Measurements from ENCODE around the gene ZPBP2.
A peak's percentile ranks its signal among the peaks of the same experiment; 100 is the strongest.
"Not testable (repeated sequence)": the region's sequence is repeated elsewhere in the genome, so short reads cannot be mapped to it uniquely, and the experiment has no call there.

ZPBP2 gene

DNA sequence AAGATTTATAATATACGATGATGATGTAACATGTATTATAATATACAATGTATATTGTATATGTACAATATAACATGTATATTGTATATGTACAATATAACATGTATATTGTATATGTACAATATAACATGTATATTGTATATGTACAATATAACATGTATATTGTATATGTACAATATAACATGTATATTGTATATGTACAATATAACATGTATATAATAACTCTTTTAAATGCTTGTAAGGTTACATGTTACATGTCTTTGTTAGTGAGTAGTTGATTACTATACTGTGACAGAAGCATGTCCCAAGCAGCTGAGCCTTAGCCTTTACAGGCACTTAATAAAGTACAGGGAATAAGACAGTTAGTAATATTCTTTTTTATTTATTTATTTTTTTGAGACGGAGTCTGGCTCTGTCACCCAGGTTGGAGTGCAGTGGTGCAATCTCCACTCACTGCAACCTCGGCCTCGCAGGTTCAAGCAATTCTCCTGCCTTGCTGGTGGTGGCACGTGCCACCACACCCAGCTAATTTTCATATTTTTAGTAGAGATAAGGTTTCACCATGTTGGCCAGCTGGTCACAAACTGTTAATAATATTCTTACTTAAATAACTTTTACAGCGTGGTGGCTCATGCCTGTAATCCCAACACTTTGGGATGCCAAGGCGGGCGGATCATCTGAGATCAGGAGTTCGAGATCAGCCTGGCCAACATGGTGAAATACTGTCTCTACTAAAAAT is 11.9 kb upstream of the ZPBP2 start:
- DNase-seq: not testable (repeated sequence)

DNA sequence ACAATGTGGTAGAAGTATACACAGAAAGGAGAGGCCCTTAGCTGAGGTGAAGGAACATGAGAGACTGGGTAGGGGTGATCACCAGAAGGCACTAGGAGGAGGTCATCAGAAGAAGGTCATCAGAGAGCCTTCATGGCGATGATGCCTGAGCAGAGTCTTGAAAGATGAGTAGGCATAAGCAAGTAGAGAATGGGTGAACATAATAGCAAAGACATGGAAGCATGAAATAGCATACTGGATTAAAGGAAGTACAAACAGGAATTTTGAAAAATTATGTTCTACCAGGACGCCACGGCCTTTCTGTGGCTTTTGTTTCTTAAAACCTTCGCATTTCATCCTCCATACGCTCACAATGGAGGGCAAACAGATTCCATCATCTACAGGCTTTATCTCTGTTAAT is 6.8 kb upstream of the ZPBP2 start:
- DNase-seq: no peak

DNA sequence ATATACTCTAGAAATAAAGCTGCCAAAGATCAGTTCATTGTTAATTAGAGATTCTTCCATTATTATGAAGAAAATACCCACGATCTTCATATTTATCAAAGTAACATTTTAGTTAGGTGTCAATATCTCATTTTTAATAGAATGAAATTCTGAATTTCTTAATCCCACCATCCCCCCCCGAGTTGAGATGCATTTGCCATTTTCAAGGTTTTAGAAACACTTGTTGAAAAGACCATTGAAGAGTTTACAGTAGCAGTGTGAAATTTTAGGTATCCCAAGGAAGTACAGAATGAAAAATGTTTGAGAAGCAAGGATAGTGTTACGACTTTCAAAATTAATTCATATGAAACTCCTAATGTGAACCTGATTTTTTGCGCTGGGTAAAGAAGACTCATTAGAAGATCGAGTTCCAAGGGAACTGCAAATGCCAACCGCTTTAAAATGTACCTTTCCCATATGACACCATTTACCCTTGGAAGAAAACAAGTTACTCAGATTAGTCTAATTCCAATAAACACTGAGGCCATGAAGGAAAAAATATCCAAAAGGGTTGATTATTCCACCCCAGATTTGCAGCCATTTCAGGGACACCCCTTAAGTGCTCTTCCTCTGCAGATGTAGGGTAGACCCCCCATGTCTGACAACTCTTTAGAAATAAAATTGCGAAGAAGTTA is 4.6 kb upstream of the ZPBP2 start:
- no peak for DNase-seq

DNA sequence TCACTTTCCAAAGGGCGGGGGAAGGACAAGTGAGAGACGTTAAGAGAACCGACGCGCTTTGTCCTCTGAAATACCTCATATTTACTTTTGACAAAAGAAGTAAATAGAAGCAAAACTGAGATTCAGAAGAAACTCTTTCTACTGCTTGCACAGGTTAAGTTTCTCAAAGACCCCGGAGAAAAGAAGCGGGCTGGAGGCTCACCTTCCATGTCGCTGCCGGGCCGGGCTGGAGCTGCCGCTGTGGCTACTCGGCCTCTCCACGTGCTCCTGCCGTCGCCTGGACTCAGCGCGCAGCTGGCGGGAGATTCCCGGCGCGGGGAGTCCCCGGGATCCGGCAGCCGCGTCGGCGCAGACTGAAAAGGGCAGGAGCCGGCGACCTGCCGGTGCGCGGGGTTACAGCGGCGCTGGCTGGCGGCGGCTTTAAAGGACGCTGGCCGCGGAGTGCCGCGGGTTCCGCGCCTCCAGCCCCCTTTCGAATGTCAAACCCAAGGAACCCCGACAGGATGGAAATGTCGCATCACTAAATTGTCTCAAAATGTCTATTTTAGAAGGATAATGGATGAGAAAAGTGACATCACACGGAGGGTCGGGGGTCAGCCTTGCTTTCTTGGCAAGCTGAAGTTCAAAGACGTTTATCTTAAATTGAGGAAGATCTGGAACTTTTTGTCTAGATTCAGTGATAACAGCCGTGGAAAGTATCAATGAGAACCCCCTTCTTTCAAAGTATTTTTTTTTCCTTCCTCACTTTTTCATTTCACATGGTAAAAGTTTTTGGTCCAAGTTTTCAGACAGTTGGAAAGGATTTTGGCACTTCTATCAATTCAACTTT is 3.9 kb upstream of the ZPBP2 start, which contains the start of gene IKZF3:
Gene IKZF3, minus strand, starts transcription at position 395 of the 829 bp plus-strand sequence. Its CDS starts 186 bp downstream, at position 209.
- DNase-seq: peak; percentile 79 to 82

DNA sequence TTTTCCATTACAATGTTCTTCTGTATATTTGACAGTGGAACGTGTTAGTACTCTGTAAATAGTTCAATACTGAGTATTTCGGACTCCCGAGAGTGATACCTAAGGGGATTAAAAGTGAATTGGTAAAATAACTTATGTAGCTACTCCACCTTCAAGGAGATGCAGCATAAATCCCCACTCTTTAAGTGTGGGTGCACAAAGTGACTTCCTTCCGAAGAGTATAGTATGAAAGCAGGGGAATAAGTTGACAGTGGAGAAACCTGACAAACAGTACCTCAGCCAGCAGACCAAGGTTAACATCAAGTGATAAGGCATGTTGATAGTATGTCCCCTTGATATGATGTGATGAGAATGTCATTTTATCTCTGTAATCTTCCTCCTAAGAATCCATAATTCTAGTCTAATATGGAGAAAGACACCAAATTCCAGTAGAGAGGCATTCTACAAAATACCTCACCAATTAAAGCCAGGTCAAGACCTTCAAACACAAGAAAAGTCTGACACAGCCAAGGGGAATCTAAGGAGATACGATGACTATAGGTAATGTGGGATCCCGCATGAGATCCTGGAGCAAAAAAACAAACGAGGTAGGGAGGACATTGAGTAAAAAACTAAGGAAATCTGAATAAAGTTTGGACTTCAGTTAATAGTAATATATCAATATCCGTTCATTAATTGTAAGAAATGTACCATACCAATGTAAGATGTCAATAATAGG is 1.8 kb upstream of the ZPBP2 start:
- DNase-seq: no peak

DNA sequence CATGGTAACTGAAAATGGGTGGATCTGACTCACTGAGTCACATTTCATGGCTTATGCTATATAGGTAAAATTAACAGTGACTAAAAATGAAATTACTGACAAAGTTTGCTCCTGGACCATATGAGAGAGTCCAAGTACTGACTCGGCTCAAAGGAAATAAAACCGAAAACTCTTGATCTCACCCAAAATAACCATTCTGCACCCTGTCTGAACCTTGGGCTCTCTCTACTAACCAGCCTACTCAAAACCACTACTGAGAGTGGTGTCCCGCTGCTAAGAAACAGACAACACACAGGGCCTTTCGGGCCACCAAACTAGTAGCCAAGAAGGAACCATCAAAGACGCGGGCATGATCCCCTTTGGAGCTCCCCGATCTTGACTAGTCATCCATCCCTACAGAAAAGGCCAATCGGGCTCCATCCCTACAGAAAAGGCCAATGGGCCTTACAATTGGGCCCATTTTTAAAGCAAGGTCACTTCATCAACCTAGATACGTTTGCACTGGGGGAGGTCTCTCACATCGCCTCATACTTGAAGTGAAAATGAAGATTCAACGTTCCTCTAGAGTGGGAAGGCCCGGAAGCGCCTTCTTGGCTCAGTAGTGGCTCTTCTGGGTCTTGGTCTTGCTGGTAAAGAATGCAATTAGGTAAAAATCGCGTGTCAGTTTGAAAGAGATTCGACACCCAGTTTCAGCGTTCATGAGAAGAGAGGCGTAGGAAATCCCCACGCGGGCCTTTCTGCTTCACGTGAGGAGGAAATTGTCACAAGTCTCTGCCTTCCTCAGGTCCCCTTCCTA is 720 bp upstream of the ZPBP2 start:
- peak; percentile 61 to 64 for DNase-seq

DNA sequence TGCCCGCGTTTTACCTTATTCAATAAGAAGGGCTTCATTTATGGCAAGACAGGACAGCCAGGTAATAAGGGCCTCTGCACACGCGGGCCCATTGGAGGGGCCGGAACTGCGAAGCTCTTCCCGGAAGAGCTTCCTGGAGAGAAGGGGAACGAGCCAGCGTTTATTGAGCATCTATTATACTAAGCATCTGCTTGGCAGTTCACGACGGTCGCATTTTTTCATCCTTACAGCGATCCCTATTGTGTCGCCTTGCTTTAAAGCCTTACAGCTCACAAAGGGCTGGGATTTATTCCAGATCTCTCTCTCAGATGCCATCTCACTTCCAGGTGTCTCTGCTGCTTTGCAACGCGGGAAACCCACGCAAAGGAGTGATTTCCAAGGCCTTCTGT is 546 bp downstream of the ZPBP2 start:
- no peak for DNase-seq

DNA sequence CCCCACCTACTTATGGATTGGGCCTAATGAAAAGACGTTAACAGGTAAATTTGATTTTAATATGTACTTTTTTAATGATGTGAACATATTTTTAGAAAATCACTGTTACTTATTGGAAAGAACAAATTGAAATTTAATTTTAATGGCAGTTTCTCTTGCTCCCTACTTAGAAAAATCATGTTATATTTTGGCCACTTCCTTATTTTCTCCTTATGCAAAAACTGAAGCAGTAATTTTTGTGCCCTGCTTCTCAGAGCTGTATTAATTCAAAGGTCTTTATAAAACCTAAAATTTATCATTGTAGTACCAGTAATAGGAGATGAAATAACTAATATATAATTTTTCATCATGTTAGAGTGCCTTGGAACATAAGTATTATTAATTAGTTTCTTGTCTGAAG is 2.8 kb downstream of the ZPBP2 start:
- no peak for DNase-seq

DNA sequence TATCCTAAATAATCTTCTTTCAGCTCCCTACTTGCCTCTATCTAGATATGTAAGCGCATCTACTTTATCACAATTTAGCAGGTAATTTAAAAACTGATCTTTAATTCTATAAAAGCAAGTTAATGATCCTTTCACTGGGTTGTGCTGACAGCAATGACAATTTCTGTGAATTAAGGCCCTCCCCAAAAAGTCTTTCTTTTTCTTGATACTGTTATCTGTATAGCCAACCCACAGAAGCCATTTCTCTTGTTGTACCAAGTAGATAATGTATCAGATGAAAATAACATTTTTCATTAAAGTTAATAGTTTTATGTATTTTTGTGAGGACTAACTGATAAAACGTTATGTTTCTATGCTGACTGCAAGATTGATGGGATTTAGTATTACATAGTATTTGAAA is 3.8 kb downstream of the ZPBP2 start:
- no peak for DNase-seq

DNA sequence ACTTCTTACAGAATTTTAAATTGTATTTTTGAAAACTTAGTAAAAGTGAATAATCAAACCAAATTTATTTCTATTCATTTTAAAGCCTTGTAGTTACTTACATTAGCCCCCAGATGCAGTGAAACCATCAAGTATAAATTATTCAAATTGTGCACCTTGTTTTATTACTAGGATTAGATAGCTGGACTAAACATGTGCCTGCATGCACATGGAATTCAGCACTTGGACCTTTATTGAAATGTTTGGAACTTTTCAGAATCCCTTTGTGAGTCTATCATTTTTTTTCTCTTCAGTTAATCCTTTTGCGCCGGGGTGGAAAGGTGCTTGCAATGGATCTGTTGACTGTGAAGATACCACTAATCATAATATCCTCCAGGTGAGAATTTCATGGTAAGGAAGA is 4.7 kb downstream of the ZPBP2 start:
- no peak for DNase-seq

DNA sequence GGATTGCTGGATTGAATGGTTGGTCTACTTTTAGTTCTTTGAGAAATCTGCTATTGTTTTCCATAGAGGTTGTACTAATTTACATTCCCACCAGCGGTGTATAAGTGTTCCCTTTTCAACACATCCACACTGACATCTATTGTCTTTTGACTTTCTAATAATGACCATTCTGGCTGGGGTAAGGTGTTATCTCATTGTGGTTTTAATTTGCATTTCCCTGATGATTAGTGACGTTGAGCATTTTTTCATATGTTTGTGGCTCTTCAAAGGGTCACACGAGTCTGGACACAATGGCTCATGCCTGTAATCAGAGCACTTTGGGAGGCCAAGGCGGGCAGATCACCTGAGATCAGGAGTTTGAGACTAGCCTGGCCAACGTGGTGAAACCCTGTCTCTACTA is 18.1 kb downstream of the ZPBP2 start:
- not testable (repeated sequence) for DNase-seq

DNA sequence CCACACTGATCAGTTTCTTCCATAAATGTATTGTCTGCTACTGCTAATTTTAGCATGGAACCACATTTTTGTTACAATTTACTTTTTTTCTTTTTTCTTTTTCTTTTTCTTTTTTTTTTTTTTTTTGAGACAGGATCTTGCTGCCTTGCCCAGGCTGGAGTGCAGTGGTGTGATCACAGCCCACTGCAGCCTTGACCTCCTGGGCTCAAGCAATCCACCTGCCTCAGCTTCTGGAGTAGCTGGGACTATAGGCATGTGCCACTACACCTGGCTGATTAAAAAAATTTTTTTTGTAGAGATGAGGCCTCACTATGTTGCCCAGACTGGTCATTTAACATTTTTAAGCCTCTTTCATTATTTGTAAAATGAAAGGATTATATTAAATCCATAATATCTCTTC is 19.1 kb downstream of the ZPBP2 start:
- DNase-seq: no peak

DNA sequence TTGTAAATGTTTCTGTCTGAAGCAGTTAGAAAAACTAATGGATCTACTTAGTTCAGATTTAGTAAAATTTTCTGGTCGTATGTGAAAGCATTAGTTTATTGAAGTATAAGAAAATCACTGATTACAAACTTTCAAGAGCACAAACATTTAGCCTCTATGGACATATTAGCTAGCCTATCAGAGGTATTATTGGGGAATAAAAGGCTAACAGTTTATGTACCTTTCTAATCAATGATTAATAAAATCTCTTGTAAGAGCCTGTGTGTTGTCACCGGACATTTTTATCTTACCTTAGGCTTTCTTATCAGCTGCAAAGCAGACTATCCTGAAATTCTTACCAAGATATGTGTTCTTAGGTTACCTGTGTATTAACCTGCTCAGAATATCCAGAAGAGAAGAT is 21.2 kb downstream of the ZPBP2 start:
- no peak for DNase-seq

DNA sequence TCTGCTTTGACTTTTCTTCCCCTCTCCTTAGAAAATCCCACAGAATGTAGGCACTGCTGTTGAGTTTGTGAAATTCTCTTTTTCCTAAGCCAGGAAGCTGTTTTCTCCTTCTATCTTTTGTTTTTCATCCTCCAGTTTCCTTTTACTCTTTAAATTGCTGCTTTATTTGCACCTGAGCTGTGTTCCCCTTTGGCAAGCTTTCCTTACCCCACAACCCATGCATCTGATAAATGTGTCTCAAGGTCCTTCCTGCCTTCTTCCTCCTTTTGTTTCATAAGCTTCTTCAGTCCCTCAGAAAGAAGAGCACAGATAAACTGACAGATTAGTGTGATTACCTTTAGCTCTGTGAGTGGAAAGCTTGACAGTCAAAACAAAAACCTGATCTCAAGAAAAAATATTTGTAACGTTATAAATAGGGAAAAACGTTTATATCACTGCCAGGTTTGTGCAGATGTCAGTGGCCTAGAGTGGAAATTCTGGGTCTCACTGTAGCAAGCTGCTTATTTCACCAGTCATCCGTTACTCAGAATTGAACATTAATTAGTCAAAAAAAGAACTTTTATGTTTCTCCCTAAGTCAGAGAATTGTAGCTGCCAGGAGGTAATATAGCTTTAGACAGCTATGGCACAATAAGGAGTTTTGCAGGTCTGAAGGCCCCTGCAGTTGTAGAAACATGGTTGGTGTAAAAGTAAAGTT is 26.8 kb downstream of the ZPBP2 start:
- DNase-seq: no peak

DNA sequence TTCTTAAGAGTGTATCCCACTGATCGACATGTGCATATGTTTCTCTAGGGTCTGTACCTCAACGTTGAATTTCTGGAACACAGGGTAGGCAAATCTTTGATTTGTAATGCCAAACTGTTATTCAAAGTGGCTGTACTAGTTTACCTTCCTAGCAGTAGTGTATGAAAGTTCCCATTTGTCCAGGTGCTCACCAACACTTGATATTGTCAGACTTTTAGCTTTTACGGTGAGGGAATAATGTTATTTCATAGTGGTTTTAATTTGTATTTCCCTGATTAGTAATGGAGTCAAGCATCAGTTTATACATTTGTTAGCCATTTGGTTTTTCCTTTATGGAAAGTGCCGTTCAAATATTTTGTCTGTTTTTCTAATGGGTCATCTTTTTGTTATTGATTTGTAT is 30.1 kb downstream of the ZPBP2 start:
- no peak for DNase-seq

DNA sequence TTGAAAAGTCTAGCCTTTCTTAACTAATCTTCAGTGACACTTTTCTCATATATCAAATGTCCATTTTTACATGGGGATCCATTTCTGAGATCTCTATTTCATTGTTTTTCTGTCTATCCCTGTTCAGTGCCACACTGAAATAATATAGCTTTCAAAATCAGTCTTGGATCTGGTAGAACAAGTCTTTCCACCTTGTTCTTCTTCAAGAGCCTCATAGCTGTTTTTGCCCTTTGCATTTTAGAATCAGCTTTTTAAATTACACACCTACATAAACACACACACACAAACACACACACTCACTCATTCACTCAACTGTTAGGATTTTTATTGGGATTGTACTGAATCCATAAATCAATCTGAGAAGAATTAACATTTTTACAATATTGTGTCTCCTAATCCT is 31.2 kb downstream of the ZPBP2 start:
- no peak for DNase-seq

DNA sequence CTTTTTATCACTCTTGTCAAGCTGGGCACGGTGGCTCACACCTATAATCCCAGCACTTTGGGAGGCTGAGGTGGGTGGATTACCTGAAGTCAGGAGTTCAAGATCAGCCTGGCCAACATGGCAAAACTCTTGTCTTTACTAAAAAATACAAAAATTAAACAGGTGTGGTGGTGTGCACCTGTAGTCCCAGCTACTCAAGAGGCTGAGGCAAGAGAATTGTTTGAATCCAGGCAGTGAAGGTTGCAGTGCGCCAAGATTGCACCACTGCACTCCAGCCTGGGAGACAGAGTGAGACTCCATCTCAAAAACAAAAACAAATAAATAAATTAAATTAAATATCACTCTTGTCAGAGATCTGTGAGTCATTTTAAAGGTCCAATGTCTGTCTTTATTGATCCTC is 34.0 kb downstream of the ZPBP2 start:
- not testable (repeated sequence) for DNase-seq

DNA sequence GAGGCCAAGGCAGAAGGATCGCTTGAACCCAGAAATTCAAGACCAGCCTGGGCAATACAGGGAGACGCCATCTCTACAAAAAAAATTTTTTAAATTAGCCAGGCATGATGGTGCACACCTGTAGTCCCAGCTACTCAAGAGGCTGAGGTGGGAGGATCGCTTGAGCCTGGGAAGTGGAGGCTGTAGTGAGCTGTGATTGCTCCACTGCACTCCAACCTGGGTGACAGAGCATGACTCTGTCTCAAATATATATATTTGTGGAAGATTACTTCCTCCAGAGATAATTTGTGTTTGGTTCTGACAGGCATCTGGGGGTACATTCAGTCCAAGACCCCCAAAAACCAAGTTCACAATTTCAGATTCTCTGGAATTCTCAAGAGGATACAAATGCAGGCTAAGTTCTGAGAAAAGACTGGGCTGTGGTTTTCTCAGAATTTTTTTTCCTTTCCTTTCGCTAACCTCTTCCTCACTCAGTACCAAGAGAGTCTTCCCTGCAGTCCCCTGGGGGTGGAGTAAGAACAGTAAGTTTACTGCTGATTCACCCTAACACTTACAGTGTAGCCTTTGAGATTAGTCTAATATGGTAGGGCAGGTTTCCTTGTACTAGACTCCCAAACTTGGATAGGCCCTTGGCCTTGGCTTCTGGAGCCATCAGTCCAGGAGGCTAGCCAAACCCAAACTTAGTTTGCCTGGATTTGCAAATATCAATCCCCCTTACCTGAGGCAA is 35.3 kb downstream of the ZPBP2 start:
- DNase-seq: no peak

DNA sequence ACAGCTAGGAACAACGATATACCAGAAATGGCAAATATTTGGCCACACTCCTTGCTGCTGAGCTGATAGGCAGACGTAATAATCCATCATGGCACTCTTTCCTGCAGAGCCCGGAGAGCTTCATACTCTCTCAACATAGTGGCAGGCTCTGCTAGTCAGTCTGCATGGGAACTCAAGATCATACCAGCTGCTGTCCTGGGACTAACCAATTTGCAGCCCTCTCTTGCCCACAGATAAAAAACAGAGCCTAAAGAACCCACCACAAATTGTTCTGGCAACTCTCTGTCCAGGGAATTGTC is 36.9 kb downstream of the ZPBP2 start:
- DNase-seq: no peak

DNA sequence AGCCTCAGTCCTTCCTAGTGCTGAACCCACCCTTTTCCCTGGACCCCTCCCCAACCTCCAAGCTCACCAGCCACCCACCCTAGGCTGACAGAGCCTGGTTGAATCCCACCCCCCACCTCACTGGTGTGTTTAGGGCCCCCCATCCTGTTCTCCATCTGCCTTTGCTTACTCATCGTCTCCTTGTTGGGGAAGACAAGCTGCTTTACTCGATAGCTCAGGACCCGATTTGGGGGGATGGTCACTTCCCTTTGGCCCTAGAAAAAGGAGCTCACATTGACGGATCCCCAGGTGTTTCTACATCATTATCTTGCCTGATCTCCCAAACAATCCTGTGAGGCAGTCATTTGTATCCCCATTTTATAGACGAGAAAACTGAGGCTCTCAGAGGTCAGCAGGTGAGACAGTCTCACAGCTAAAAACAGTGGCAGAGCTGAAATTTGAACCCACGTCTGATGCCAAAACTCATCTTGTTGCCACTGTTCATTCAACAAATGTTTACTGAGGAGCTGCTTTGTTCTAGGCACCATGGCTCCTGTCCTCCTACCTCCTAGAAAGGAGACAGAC is 40.9 kb downstream of the ZPBP2 start:
- no peak for DNase-seq

DNA sequence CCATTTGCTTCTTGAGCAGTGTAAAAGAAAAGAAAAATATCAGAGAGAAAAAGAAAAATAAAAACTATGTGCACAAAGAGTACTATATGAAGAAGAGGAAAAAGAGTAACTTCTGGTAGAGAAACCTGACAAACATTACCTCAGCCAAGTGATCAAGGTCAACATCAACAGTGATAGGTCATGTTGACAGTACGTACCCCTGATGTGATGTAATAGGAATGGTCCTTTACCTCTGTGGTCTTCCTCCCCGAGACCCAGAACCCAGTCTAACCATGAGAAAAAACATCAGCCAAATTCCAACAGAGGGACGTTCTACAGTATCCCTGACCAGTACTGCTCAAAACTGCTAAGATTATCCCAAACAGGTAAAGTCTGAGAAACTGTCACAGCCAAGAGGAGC is 46.0 kb downstream of the ZPBP2 start:
- no peak for DNase-seq

Measured in activated CD4-positive, alpha-beta T cell treated with anti-CD3 and anti-CD28 coated beads for 4 hours (primary cell).